H1 (cell line): ENCODE data around the gene PEPD. TPM values are rescaled to one million over a fixed set of nuclear protein-coding genes. Genes with fewer than 3 reads are reported as not detected.

ENCODE experiments used
- CTCF ChIA-PET: fragments of 300-600 bp; sonication (Branson Sonifier 250); formaldehyde crosslinking; loops from one replicate; lab custom pipeline; 2021; ENCODE audit not compliant: partially characterized antibody; lab: Charles Lee
- POLR2A ChIA-PET: fragments of 300-600 bp; sonication (Branson Sonifier 250); formaldehyde crosslinking; loops from one replicate; lab custom pipeline; 2021; ENCODE audit warnings: inconsistent platforms; ENCODE audit not compliant: partially characterized antibody; lab: Charles Lee
- DNase-seq, 2 experiments: peaks; one replicate each; pipeline versions ENCODE4 v3.0.0 to v3.0.0-alpha.2; 2010 to 2022; ENCODE audit warnings: low spot score in 2 of 2, low read depth in 1 of 2, mixed read lengths in 1 of 2
- FAIRE-seq: peaks from 2 replicates; lab custom pipeline; 2011; peaks lifted over from hg19 to GRCh38; lab: Jason Lieb, UNC
- H2AFZ ChIP-seq: 2 replicates; pipeline ENCODE4 v1.8.1; 2012; ENCODE audit warnings: low read length, inconsistent platforms
- H2AK5ac ChIP-seq: 2 replicates; pipeline ENCODE4 v1.6.1; 2013; ENCODE audit warnings: low read depth, low read length
- H2BK120ac ChIP-seq: replicated peaks from 2 replicates; pipeline ENCODE3; 2013; ENCODE audit warnings: low read depth, low read length, inconsistent platforms
- H2BK12ac ChIP-seq: 2 replicates; pipeline ENCODE4 v1.6.1; 2013; ENCODE audit warnings: low read depth, low read length
- H2BK15ac ChIP-seq: 2 replicates; pipeline ENCODE4 v1.6.1; 2013; ENCODE audit warnings: low read length
- H2BK20ac ChIP-seq: 2 replicates; pipeline ENCODE4 v1.6.1; 2013; ENCODE audit warnings: low read length
- H2BK5ac ChIP-seq: 2 replicates; pipeline ENCODE4 v1.6.1; 2013; ENCODE audit warnings: low read depth, low read length
- H3K14ac ChIP-seq: 2 replicates; pipeline ENCODE4 v1.6.1; 2013; ENCODE audit warnings: inconsistent platforms; ENCODE audit not compliant: insufficient read length
- H3K18ac ChIP-seq: 2 replicates; pipeline ENCODE4 v1.6.1; 2013; ENCODE audit warnings: low read length; ENCODE audit errors: extremely low read depth
- H3K23ac ChIP-seq: 2 replicates; pipeline ENCODE4 v1.6.1; 2013; ENCODE audit warnings: inconsistent platforms; ENCODE audit not compliant: insufficient read length
- H3K23me2 ChIP-seq: 2 replicates; pipeline ENCODE4 v1.6.1; 2013; ENCODE audit warnings: low read depth, low read length
- H3K27ac ChIP-seq: 2 replicates; pipeline ENCODE4 v1.6.1; 2011; ENCODE audit warnings: low read depth, low read length, inconsistent platforms
- H3K27me3 ChIP-seq, 4 experiments: replicated peaks in 1 of 4; 1 replicate in 1 of 4; 2 replicates in 3 of 4; pipeline versions ENCODE4 v1.6.1 to v1.8.1; 2011 to 2013; ENCODE audit warnings: low read length in 3 of 4, mild to moderate bottlenecking in 3 of 4, inconsistent platforms in 2 of 4, mixed read lengths in 2 of 4, moderate library complexity in 1 of 4; ENCODE audit not compliant: control insufficient read depth in 3 of 4, insufficient read depth in 3 of 4; ENCODE audit errors: extremely low read depth in 1 of 4
- H3K36me3 ChIP-seq, 4 experiments: 2 replicates each; pipeline versions ENCODE4 v1.6.1 to v1.8.1; 2011 to 2013; ENCODE audit warnings: mild to moderate bottlenecking in 4 of 4, low read length in 3 of 4, moderate library complexity in 2 of 4, control low read depth in 1 of 4, inconsistent platforms in 1 of 4; ENCODE audit not compliant: insufficient read depth in 4 of 4, control insufficient read depth in 2 of 4
- H3K4ac ChIP-seq: replicated peaks from 2 replicates; pipeline ENCODE3; 2013; ENCODE audit warnings: low read length, low read depth, mixed read lengths, inconsistent platforms; ENCODE audit not compliant: insufficient read length
- H3K4me1 ChIP-seq, 4 experiments: replicated peaks in 1 of 4; 1 replicate in 1 of 4; 2 replicates in 3 of 4; pipeline versions ENCODE4 v1.6.1 to v1.8.1; 2011 to 2013; ENCODE audit warnings: low read length in 3 of 4, inconsistent platforms in 2 of 4, mixed read lengths in 1 of 4; ENCODE audit not compliant: insufficient read depth in 4 of 4, control insufficient read depth in 3 of 4
- H3K4me2 ChIP-seq, 2 experiments: 2 replicates each; pipeline versions ENCODE4 v1.6.1 to v1.8.1; 2011 to 2013; ENCODE audit warnings: low read depth in 2 of 2, low read length in 2 of 2, control low read depth in 1 of 2, inconsistent platforms in 1 of 2, mild to moderate bottlenecking in 1 of 2; ENCODE audit not compliant: insufficient read depth in 1 of 2
- H3K4me3 ChIP-seq, 4 experiments: fragments of 200-600, 300-600 bp in 1 of 4; sonication (generic), shearing (Covaris generic), sonication (Bioruptor Twin) in 1 of 4; 2 replicates each; pipeline versions ENCODE4 v1.5.1 to v1.8.1; 2011 to 2016; ENCODE audit warnings: low read length in 4 of 4, low read depth in 3 of 4, control low read depth in 2 of 4, inconsistent platforms in 2 of 4, mild to moderate bottlenecking in 2 of 4, mixed read lengths in 1 of 4, moderate library complexity in 1 of 4; ENCODE audit not compliant: insufficient read depth in 2 of 4; ENCODE audit errors: extremely low read depth in 1 of 4
- H3K56ac ChIP-seq: replicated peaks from 2 replicates; pipeline ENCODE3; 2013; ENCODE audit warnings: low read depth, mild to moderate bottlenecking, mixed read lengths, low read length, inconsistent platforms; ENCODE audit not compliant: insufficient read length
- H3K79me1 ChIP-seq: 2 replicates; pipeline ENCODE4 v1.6.1; 2013; ENCODE audit warnings: low read depth, low read length, control low read depth
- H3K79me2 ChIP-seq, 2 experiments: 2 replicates each; pipeline versions ENCODE4 v1.6.1 to v1.8.1; 2012 to 2013; ENCODE audit warnings: low read length in 2 of 2, mild to moderate bottlenecking in 2 of 2, inconsistent platforms in 1 of 2; ENCODE audit not compliant: insufficient read depth in 2 of 2, control insufficient read depth in 1 of 2
- H3K9ac ChIP-seq, 4 experiments: replicated peaks in 1 of 4; 1 replicate in 1 of 4; 2 replicates in 3 of 4; pipeline versions ENCODE4 v1.6.1 to v1.8.1; 2011 to 2013; ENCODE audit warnings: low read depth in 3 of 4, low read length in 3 of 4, control low read depth in 2 of 4, mild to moderate bottlenecking in 2 of 4, moderate library complexity in 2 of 4, inconsistent platforms in 1 of 4; ENCODE audit errors: extremely low read depth in 1 of 4
- H3K9me3 ChIP-seq, 2 experiments: 2 replicates each; pipeline versions ENCODE4 v1.6.1 to v1.8.1; 2012 to 2013; ENCODE audit warnings: mild to moderate bottlenecking in 2 of 2, moderate library complexity in 2 of 2, control low read depth in 1 of 2, inconsistent platforms in 1 of 2, low read depth in 1 of 2, low read length in 1 of 2, mixed read lengths in 1 of 2; ENCODE audit not compliant: insufficient read depth in 2 of 2
- H4K20me1 ChIP-seq, 2 experiments: replicated peaks in 1 of 2; 2 replicates each; pipeline versions ENCODE3 to v1.8.1; 2011 to 2013; ENCODE audit warnings: inconsistent platforms in 2 of 2, low read length in 2 of 2, mild to moderate bottlenecking in 1 of 2; ENCODE audit not compliant: insufficient read depth in 2 of 2, control insufficient read depth in 1 of 2
- H4K5ac ChIP-seq: 2 replicates; pipeline ENCODE4 v1.6.1; 2013; ENCODE audit warnings: low read length, low read depth, mixed read lengths, inconsistent platforms; ENCODE audit not compliant: insufficient read length
- H4K8ac ChIP-seq: 2 replicates; pipeline ENCODE4 v1.8.0; 2013; ENCODE audit warnings: mild to moderate bottlenecking, moderate library complexity, low read length, inconsistent platforms; ENCODE audit not compliant: insufficient read depth; ENCODE audit errors: extremely low read depth
- H4K91ac ChIP-seq: replicated peaks from 2 replicates; pipeline ENCODE3; 2013; ENCODE audit warnings: low read length, mixed read lengths, inconsistent platforms; ENCODE audit not compliant: insufficient read length
- BCL11A ChIP-seq, 2 experiments: IDR thresholded peaks; one replicate each; pipeline ENCODE4 v1.6.1; 2011; ENCODE audit warnings: low read depth in 2 of 2, low read length in 2 of 2, mild to moderate bottlenecking in 2 of 2
- GABPA ChIP-seq: IDR thresholded peaks from 2 replicates; pipeline ENCODE4 v1.6.1; 2011; ENCODE audit warnings: mild to moderate bottlenecking, low read length, moderate library complexity, borderline replicate concordance; ENCODE audit not compliant: insufficient read depth
- WGBS, 2 experiments: shearing (Covaris generic) in 1 of 2; methylation state at CpG; one replicate each; pipeline versions ENCODE4 v1.1.6 to v1.1.7; 2013 to 2015; ENCODE audit warnings: low lambda C conversion rate in 2 of 2, mixed read lengths in 2 of 2, inconsistent platforms in 1 of 2, low coverage in 1 of 2, missing lambda C conversion rate in 1 of 2; ENCODE audit not compliant: insufficient replicate concordance in 2 of 2, insufficient coverage in 1 of 2, insufficient read length in 1 of 2; ENCODE audit errors: extremely low coverage in 1 of 2, missing lambda C conversion rate in 1 of 2; 5-methylcytosine and 5-hydroxymethylcytosine counted together
- polyA plus RNA-seq, 7 experiments: library from polyadenylated mRNA; depleted of rRNA in 3 of 7; stranded (reverse) in 5 of 7; unstranded in 2 of 7; fragments of >200 nt in 5 of 7; fragments of 200-250 nt in 2 of 7; gene quantifications; 1 replicate in 5 of 7; 2 replicates in 1 of 7; 4 replicates in 1 of 7; pipeline versions ENCODE4 v1.2.1 to v1.2.3, GENCODE V29; 2011 to 2013; ENCODE audit warnings: missing spikeins in 2 of 7, mixed read lengths in 2 of 7
- total RNA-seq: library from RNA; stranded (reverse); fragmentation: NEBNext Ultra II Directional; extraction: Animal tissue kit (Norgen Biotek cat#: 25700); gene quantifications from 2 replicates; pipeline ENCODE4 v1.2.1, GENCODE V29; 2021

Gene PEPD
- total and polyA plus RNA-seq, 2 of the 8 experiments (the other 6 are each of a cell fraction or from before 2014, with no cell fraction given), result 84.1 to 178 TPM

DNA sequence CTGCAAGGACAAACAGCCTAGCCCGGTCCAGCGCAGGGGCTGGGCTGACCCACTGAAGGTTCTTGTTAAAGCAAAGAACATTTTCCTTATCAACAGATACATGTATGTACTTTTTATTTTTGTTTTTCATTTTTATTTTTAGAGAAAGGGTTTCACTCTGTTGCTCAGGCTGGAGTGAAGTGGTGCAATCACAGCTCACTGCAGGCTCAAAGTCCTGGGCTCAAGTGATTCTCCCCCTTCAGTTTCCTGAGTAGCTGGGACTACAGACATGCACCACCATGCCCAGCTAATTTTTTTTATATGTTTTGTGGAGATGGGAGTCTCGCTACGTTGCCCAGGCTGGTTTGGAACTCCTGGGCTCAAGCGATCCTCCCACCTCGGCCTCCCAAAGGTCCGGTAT, 100.2 kb downstream of the PEPD start:
- no peak overlapping the region for H2BK5ac ChIP-seq
- DNase-seq (no peak), FAIRE-seq (no peak)
- no peaks in the 10 kb centered on the region for H3K36me3 ChIP-seq
- no peak overlapping the region for H2AFZ ChIP-seq
- no peak overlapping the region for H3K56ac ChIP-seq
- no peak overlapping the region for H3K27ac ChIP-seq
- peaks cover 6 to 20% of the 10 kb centered on the region in 2 experiments for H4K20me1 ChIP-seq
- H2AK5ac ChIP-seq, result no peak overlapping the region
- 90% methylated on average over 7 of the region's 7 CpGs; no CpG with 5 or more reads in 1 of the 2 experiments for WGBS, 2 experiments
- peaks cover 9% of the 10 kb centered on the region; the same call in 1 of the 2 replicates for H3K23me2 ChIP-seq
- no peak overlapping the region for H2BK12ac ChIP-seq
- H3K9me3 ChIP-seq, result no peaks in the 10 kb centered on the region
- H4K5ac ChIP-seq, result no peak overlapping the region
- H3K4me2 ChIP-seq, result no peak overlapping the region
- no peak overlapping the region for H3K18ac ChIP-seq
- no peak overlapping the region for H4K91ac ChIP-seq
- CTCF ChIA-PET, result interaction anchor here (0.9 to 1.3 kb wide), 4 partner anchors 9 to 349 kb away, joined by 3 to 5 read pairs (median 3); no protein-coding TSS in a partner anchor
- no peaks in the 10 kb centered on the region for H3K27me3 ChIP-seq
- H3K4me3 ChIP-seq, result no peak overlapping the region
- H3K4ac ChIP-seq, result no peak overlapping the region
- H2BK20ac ChIP-seq, result no peak overlapping the region
- H3K79me1 ChIP-seq, result no peaks in the 10 kb centered on the region
- no peak overlapping the region for H2BK120ac ChIP-seq
- H3K79me2 ChIP-seq, result no peaks in the 10 kb centered on the region
- no peak overlapping the region for H3K23ac ChIP-seq
- H2BK15ac ChIP-seq, result no peak overlapping the region
- no peak overlapping the region for H3K9ac ChIP-seq
- POLR2A ChIA-PET, result interaction anchor here (0.9 kb wide), 1 partner anchor 23 kb away, joined by 3 read pairs; no protein-coding TSS in a partner anchor
- no peak overlapping the region for H3K14ac ChIP-seq
- H4K8ac ChIP-seq, result no peak overlapping the region
- peaks cover 0 to 12% (median 4%) of the 10 kb centered on the region in 4 experiments; a peak in 4 of 7 replicates for H3K4me1 ChIP-seq
- no peak for TF ChIP-seq BCL11A (IDR thresholded peaks at IDR 0.05; ENCODE audit: low read depth in 2 of 2, low read length in 2 of 2)
- no peak for TF ChIP-seq GABPA
